WERI-Rb-1 (cell line): Measurements from ENCODE around the gene HNRNPUL2.
A peak's percentile ranks its signal among the peaks of the same experiment; 100 is the strongest.
"Not testable (repeated sequence)": the region's sequence is repeated elsewhere in the genome, so short reads cannot be mapped to it uniquely, and the experiment has no call there.

Experiments used
- DNase-seq: peaks from one replicate; pipeline ENCODE4 v3.0.0-alpha.2; 2020
- H3K27ac ChIP-seq: fragments of 250-450 bp; sonication (Bioruptor Pico); 2 replicates; pipeline ENCODE4 v1.5.1; 2020; ENCODE audit warnings: mild to moderate bottlenecking, moderate library complexity
- H3K27me3 ChIP-seq: fragments of 250-450 bp; sonication (Bioruptor Pico); 2 replicates; pipeline ENCODE4 v1.5.1; 2021; ENCODE audit warnings: mild to moderate bottlenecking, low read depth, moderate library complexity; ENCODE audit not compliant: insufficient read depth, severe bottlenecking
- H3K36me3 ChIP-seq: fragments of 250-450 bp; sonication (Bioruptor Pico); 2 replicates; pipeline ENCODE4 v1.5.1; 2020; ENCODE audit warnings: mild to moderate bottlenecking, moderate library complexity
- H3K4me3 ChIP-seq: 2 replicates; pipeline ENCODE4 v1.5.1; 2011; ENCODE audit warnings: low read depth, mild to moderate bottlenecking, control low read depth, low read length
- H3K9me3 ChIP-seq: fragments of 250-450 bp; sonication (Bioruptor Pico); 2 replicates; pipeline ENCODE4 v1.5.1; 2021; ENCODE audit warnings: mild to moderate bottlenecking, moderate library complexity; ENCODE audit not compliant: severe bottlenecking
- CTCF ChIP-seq: IDR thresholded peaks from 2 replicates; pipeline ENCODE4 v1.5.1; 2011; ENCODE audit warnings: low read depth, mild to moderate bottlenecking, control low read depth, inconsistent platforms, low read length

Gene HNRNPUL2

GRCh38 chr11:62747475-62748160 is 20.4 kb upstream of the HNRNPUL2 start:
- Histone ChIP-seq H3K4me3 (no peak overlapping the region), H3K27me3 (no peaks in the 10 kb centered on the region), H3K36me3 (peaks cover 15% of the 10 kb centered on the region), H3K9me3 (no peaks in the 10 kb centered on the region), H3K27ac (no peak overlapping the region)
- TF ChIP-seq CTCF, result no peak
- DNase-seq, result no peak

GRCh38 chr11:62737196-62737595 is 9.9 kb upstream of the HNRNPUL2 start:
- DNase-seq, result no peak
- Histone ChIP-seq H3K9me3 (no peaks in the 10 kb centered on the region), H3K27me3 (no peaks in the 10 kb centered on the region), H3K36me3 (peaks cover 67% of the 10 kb centered on the region), H3K27ac (no peak overlapping the region), H3K4me3 (no peak overlapping the region)
- TF ChIP-seq CTCF, result no peak

GRCh38 chr11:62732830-62733229 is 5.6 kb upstream of the HNRNPUL2 start:
- peaks cover 60% of the 10 kb centered on the region for H3K36me3 ChIP-seq
- no peak for TF ChIP-seq CTCF
- no peak for DNase-seq

GRCh38 chr11:62730076-62730475 is 2.8 kb upstream of the HNRNPUL2 start:
- H3K4me3 ChIP-seq, H3K9me3 ChIP-seq, H3K27ac ChIP-seq, DNase-seq, H3K27me3 ChIP-seq: not testable (repeated sequence)
- peaks cover 58% of the 10 kb centered on the region for H3K36me3 ChIP-seq

More at GRCh38 chr11:62732830-62733229, 5.6 kb upstream of the HNRNPUL2 start:
- Histone ChIP-seq H3K4me3 (no peak overlapping the region), H3K9me3 (no peaks in the 10 kb centered on the region), H3K27ac (no peak overlapping the region), H3K27me3 (no peaks in the 10 kb centered on the region)

- TF ChIP-seq CTCF, result no peak
- DNase-seq, result peak; percentile 84
- peak within 1 kb of the TSS; percentile 92 for H3K4me3 ChIP-seq
- no peaks in the 10 kb centered on the region for H3K27me3 ChIP-seq
- no peaks in the 10 kb centered on the region for H3K9me3 ChIP-seq
- peaks cover 58% of the 10 kb centered on the region for H3K36me3 ChIP-seq
- H3K27ac ChIP-seq, result peak within 1 kb of the TSS; percentile 99
These were observed 1.1 kb upstream of the HNRNPUL2 start, which contains the start of gene TTC9C for GRCh38 chr11:62728171-62728988. TTC9C (plus strand) TSS chr11:62728486; CDS start chr11:62728849, 363 bp downstream.

GRCh38 chr11:62727872-62728170 is 564 bp upstream of the HNRNPUL2 start:
- H3K27me3 ChIP-seq, result no peaks in the 10 kb centered on the region
- TF ChIP-seq CTCF, result no peak
- peak overlapping the region; percentile 99 for H3K27ac ChIP-seq
- H3K36me3 ChIP-seq, result peaks cover 59% of the 10 kb centered on the region
- DNase-seq, result peak; percentile 93
- H3K9me3 ChIP-seq, result no peaks in the 10 kb centered on the region
- H3K4me3 ChIP-seq, result peak overlapping the region; percentile 92
